SK-N-SH (cell line): ENCODE data around the gene CLASP1. TPM values are rescaled to one million over a fixed set of nuclear protein-coding genes. Genes with fewer than 3 reads are reported as not detected.

ENCODE experiments used
- CTCF ChIA-PET: fragments of 300-600, 350-600 bp; formaldehyde crosslinking; extraction: SDS; loops from one replicate; lab custom pipeline; 2021; lab: Yijun Ruan, JAX
- POLR2A ChIA-PET: fragments of 350-600 bp; sonication (Branson Sonifier 250); formaldehyde crosslinking; extraction: SDS; loops from one replicate; lab custom pipeline; 2020; ENCODE audit warnings: antibody characterized with exemption, inconsistent platforms; lab: Yijun Ruan, JAX
- DNase-seq: peaks from one replicate; pipeline ENCODE4 v3.0.0; 2012
- H2AFZ ChIP-seq: fragments of 200-600 bp; sonication (generic); 2 replicates; pipeline ENCODE4 v1.8.1; 2016; ENCODE audit warnings: antibody characterized with exemption, mild to moderate bottlenecking, low read depth
- H3F3A ChIP-seq: fragments of 200-600 bp; sonication (generic); replicated peaks from 2 replicates; pipeline ENCODE3; 2016; ENCODE audit warnings: antibody characterized with exemption, mild to moderate bottlenecking; ENCODE audit not compliant: insufficient read depth
- H3K27ac ChIP-seq, 2 experiments: fragments of 200-500 bp in 1 of 2; fragments of 200-600 bp in 1 of 2; sonication (Bioruptor generic) in 1 of 2; sonication (generic), shearing (Covaris generic) in 1 of 2; 2 replicates each; pipeline versions ENCODE4 v1.5.1 to v1.6.1; 2014 to 2016; ENCODE audit warnings: low read depth in 2 of 2, inconsistent platforms in 1 of 2, low read length in 1 of 2, mild to moderate bottlenecking in 1 of 2, mixed read lengths in 1 of 2
- H3K27me3 ChIP-seq: fragments of 200-600 bp; sonication (generic), shearing (Covaris generic); 2 replicates; pipeline ENCODE4 v1.6.1; 2016; ENCODE audit warnings: mixed run types; ENCODE audit not compliant: insufficient read depth
- H3K36me3 ChIP-seq, 2 experiments: fragments of 200-500 bp in 1 of 2; fragments of 200-600 bp in 1 of 2; sonication (Bioruptor generic) in 1 of 2; sonication (generic) in 1 of 2; replicated peaks in 1 of 2; 2 replicates each; pipeline versions ENCODE3 to v1.5.1; 2014 to 2016; ENCODE audit warnings: low read length in 1 of 2, mild to moderate bottlenecking in 1 of 2; ENCODE audit not compliant: insufficient read depth in 2 of 2, control insufficient read depth in 1 of 2
- H3K4me1 ChIP-seq, 2 experiments: fragments of 200-500 bp in 1 of 2; fragments of 200-600 bp in 1 of 2; sonication (Bioruptor generic) in 1 of 2; sonication (generic), shearing (Covaris generic) in 1 of 2; 2 replicates each; pipeline versions ENCODE4 v1.5.1 to v1.6.1; 2014 to 2016; ENCODE audit warnings: low read depth in 1 of 2, low read length in 1 of 2, mixed run types in 1 of 2; ENCODE audit not compliant: insufficient read depth in 2 of 2, control insufficient read depth in 1 of 2
- H3K4me2 ChIP-seq: fragments of 200-600 bp; sonication (generic), shearing (Covaris generic); 2 replicates; pipeline ENCODE4 v1.6.1; 2017; ENCODE audit warnings: mixed run types
- H3K4me3 ChIP-seq, 2 experiments: fragments of 200-500 bp in 1 of 2; fragments of 200-600 bp in 1 of 2; sonication (Bioruptor generic) in 1 of 2; sonication (generic), shearing (Covaris generic) in 1 of 2; 2 replicates each; pipeline versions ENCODE4 v1.5.1 to v1.8.1; 2014 to 2016; ENCODE audit warnings: low read depth in 2 of 2, inconsistent platforms in 1 of 2, low read length in 1 of 2, mild to moderate bottlenecking in 1 of 2, mixed read lengths in 1 of 2, moderate library complexity in 1 of 2
- H3K79me2 ChIP-seq: fragments of 200-600 bp; sonication (generic); 2 replicates; pipeline ENCODE4 v1.8.1; 2017; ENCODE audit warnings: mild to moderate bottlenecking; ENCODE audit not compliant: insufficient read depth
- H3K9ac ChIP-seq: fragments of 200-600 bp; sonication (generic); 2 replicates; pipeline ENCODE4 v1.6.1; 2017; ENCODE audit warnings: mixed run types
- H3K9me2 ChIP-seq: fragments of 200-600 bp; sonication (generic); 2 replicates; pipeline ENCODE4 v1.6.1; 2017; ENCODE audit warnings: mixed run types
- H3K9me3 ChIP-seq: fragments of 200-600 bp; sonication (generic); 2 replicates; pipeline ENCODE4 v1.6.1; 2017; ENCODE audit warnings: mixed run types, mild to moderate bottlenecking, moderate library complexity
- H4K20me1 ChIP-seq: fragments of 200-600 bp; sonication (generic); 2 replicates; pipeline ENCODE4 v1.6.1; 2017; ENCODE audit warnings: mild to moderate bottlenecking, mixed run types; ENCODE audit not compliant: insufficient read depth
- CTCF ChIP-seq: fragments of 200-600 bp; sonication (generic); IDR thresholded peaks from 2 replicates; pipeline ENCODE4 v1.6.1; 2017; ENCODE audit warnings: antibody characterized with exemption, mild to moderate bottlenecking, moderate library complexity
- ELF1 ChIP-seq: IDR thresholded peaks from 2 replicates; pipeline ENCODE4 v1.4.0; 2012
- EP300 ChIP-seq, 2 experiments: IDR thresholded peaks; 2 replicates each; pipeline versions ENCODE4 v1.4.0 to v1.6.1; 2012; ENCODE audit warnings: borderline replicate concordance in 1 of 2, low read depth in 1 of 2, low read length in 1 of 2
- EZH2phosphoT487 ChIP-seq: fragments of 200-600 bp; sonication (generic); IDR thresholded peaks from 2 replicates; pipeline ENCODE4 v1.6.1; 2017; ENCODE audit warnings: low read depth, mixed run types, mild to moderate bottlenecking, antibody characterized with exemption, moderate library complexity, borderline replicate concordance
- FOSL2 ChIP-seq: IDR thresholded peaks from 2 replicates; pipeline ENCODE4 v1.4.0; 2012; ENCODE audit warnings: low read depth, mild to moderate bottlenecking, moderate library complexity, borderline replicate concordance
- FOXM1 ChIP-seq: IDR thresholded peaks from 2 replicates; pipeline ENCODE4 v1.4.0; 2012; ENCODE audit warnings: low read depth, mild to moderate bottlenecking
- GABPA ChIP-seq: IDR thresholded peaks from 2 replicates; pipeline ENCODE4 v1.4.0; 2012; ENCODE audit warnings: low read depth, mild to moderate bottlenecking
- GATA2 ChIP-seq: sonication (generic); formaldehyde crosslinking; IDR thresholded peaks from 2 replicates; pipeline ENCODE4 v1.5.0; 2020; ENCODE audit warnings: mild to moderate bottlenecking, missing genetic modification reagents
- JUND ChIP-seq: IDR thresholded peaks from 2 replicates; pipeline ENCODE4 v1.4.0; 2012
- MEF2A ChIP-seq: IDR thresholded peaks from 2 replicates; pipeline ENCODE4 v1.4.0; 2012; ENCODE audit warnings: low read depth, borderline replicate concordance
- MXI1 ChIP-seq: IDR thresholded peaks from 2 replicates; pipeline ENCODE4 v1.6.1; 2012; ENCODE audit warnings: mild to moderate bottlenecking, low read depth, low read length, improper control_type of control experiment
- NFIC ChIP-seq: IDR thresholded peaks from 2 replicates; pipeline ENCODE4 v1.4.0; 2012; ENCODE audit warnings: borderline replicate concordance
- PBX3 ChIP-seq: IDR thresholded peaks from 2 replicates; pipeline ENCODE4; 2012
- POLR2AphosphoS5 ChIP-seq: IDR thresholded peaks from 2 replicates; pipeline ENCODE4 v1.6.1; 2012; ENCODE audit warnings: low read depth, low read length
- RFX5 ChIP-seq: IDR thresholded peaks from 2 replicates; pipeline ENCODE4 v1.6.1; 2012; ENCODE audit warnings: mild to moderate bottlenecking, improper control_type of control experiment, low read length
- SIN3A ChIP-seq: IDR thresholded peaks from 2 replicates; pipeline ENCODE4 v1.6.1; 2012; ENCODE audit warnings: low read depth, mild to moderate bottlenecking, low read length, moderate library complexity, borderline replicate concordance
- SMC3 ChIP-seq: IDR thresholded peaks from 2 replicates; pipeline ENCODE4 v1.6.1; 2012; ENCODE audit warnings: low read depth, low read length, improper control_type of control experiment
- TCF12 ChIP-seq: IDR thresholded peaks from 2 replicates; pipeline ENCODE4 v1.4.0; 2012
- TEAD4 ChIP-seq: IDR thresholded peaks from 2 replicates; pipeline ENCODE4 v1.4.0; 2012; ENCODE audit warnings: mild to moderate bottlenecking, borderline replicate concordance; ENCODE audit not compliant: insufficient read depth
- USF1 ChIP-seq: IDR thresholded peaks from 2 replicates; pipeline ENCODE4 v1.4.0; 2012; ENCODE audit warnings: low read depth, borderline replicate concordance
- YY1 ChIP-seq: IDR thresholded peaks from 2 replicates; pipeline ENCODE4 v1.4.0; 2012; ENCODE audit warnings: low read depth, mild to moderate bottlenecking
- ZBTB33 ChIP-seq: IDR thresholded peaks from 2 replicates; pipeline ENCODE4 v1.4.0; 2012; ENCODE audit warnings: low read depth, borderline replicate concordance
- WGBS: methylation state at CpG from one replicate; pipeline ENCODE4 v1.1.6; 2017; ENCODE audit warnings: low lambda C conversion rate; 5-methylcytosine and 5-hydroxymethylcytosine counted together
- polyA plus RNA-seq, 3 experiments: library from polyadenylated mRNA; depleted of rRNA; stranded (reverse); fragments of >200 nt; gene quantifications; 2 replicates each; pipeline ENCODE4 v1.2.3, GENCODE V29; 2012

The CLASP1 gene
- polyA plus RNA-seq, 1 of the 3 experiments (the other 2 are of a cell fraction): 4.9 TPM

- Histone ChIP-seq H3K9me2 (no peaks in the 10 kb centered on the region), H3K36me3 (no peaks in the 10 kb centered on the region), H3K27ac (no peak overlapping the region), H3K27me3 (no peaks in the 10 kb centered on the region), H3K4me1 (peaks cover 0 to 5% of the 10 kb centered on the region in 2 experiments; a peak in 2 of 4 replicates), H3F3A (no peaks in the 10 kb centered on the region), H3K9ac (no peak overlapping the region), H3K79me2 (peaks cover 47% of the 10 kb centered on the region), H2AFZ (no peak overlapping the region), H3K4me2 (no peak overlapping the region), H3K4me3 (no peak overlapping the region), H3K9me3 (no peaks in the 10 kb centered on the region), H4K20me1 (no peaks in the 10 kb centered on the region)
- POLR2A ChIA-PET: no interaction called here
- WGBS: 100% methylated on average over 2 of the region's 2 CpGs
- no peak for DNase-seq
- CTCF ChIA-PET: interaction anchor here (1.3 kb wide), 1 partner anchor 17 kb away, joined by 3 read pairs; no protein-coding TSS in a partner anchor
- no peak for TF ChIP-seq GABPA
- TF ChIP-seq JUND: no peak
- no peak for TF ChIP-seq RFX5
- no peak for TF ChIP-seq SMC3
- TF ChIP-seq EZH2phosphoT487: no peak
- no peak for TF ChIP-seq CTCF
- no peak for TF ChIP-seq ELF1
- no peak for TF ChIP-seq USF1
These were observed 78.6 kb downstream of the CLASP1 start for GRCh38 chr2:121570667-121571055.

GRCh38 chr2:121570036-121570666 is 79.1 kb downstream of the CLASP1 start:
- Histone ChIP-seq H3K4me1 (peaks cover 0 to 10% of the 10 kb centered on the region in 2 experiments; a peak in 2 of 4 replicates), H3F3A (no peaks in the 10 kb centered on the region), H2AFZ (no peak overlapping the region), H3K36me3 (no peaks in the 10 kb centered on the region), H3K4me2 (no peak overlapping the region), H3K79me2 (peaks cover 42% of the 10 kb centered on the region), H3K9ac (no peak overlapping the region), H3K9me3 (no peaks in the 10 kb centered on the region), H3K27me3 (no peaks in the 10 kb centered on the region), H4K20me1 (no peaks in the 10 kb centered on the region), H3K27ac (no peak overlapping the region), H3K9me2 (no peaks in the 10 kb centered on the region), H3K4me3 (no peak overlapping the region)
- 100% methylated on average over 2 of the region's 2 CpGs for WGBS
- POLR2A ChIA-PET: no interaction called here
- no peak for DNase-seq
- CTCF ChIA-PET: interaction anchor here (1.3 kb wide), 1 partner anchor 18 kb away, joined by 3 read pairs; no protein-coding TSS in a partner anchor
- TF ChIP-seq NFIC: no peak
- no peak for TF ChIP-seq FOXM1
- TF ChIP-seq PBX3: no peak
- no peak for TF ChIP-seq SIN3A
- TF ChIP-seq RFX5: no peak
- no peak for TF ChIP-seq EP300 (IDR thresholded peaks at IDR 0.05; ENCODE audit: borderline replicate concordance in 1 of 2, low read depth in 1 of 2, low read length in 1 of 2)
- no peak for TF ChIP-seq FOSL2
- no peak for TF ChIP-seq YY1
- no peak for TF ChIP-seq JUND
- TF ChIP-seq TEAD4: no peak
- TF ChIP-seq EZH2phosphoT487: no peak
- no peak for TF ChIP-seq TCF12
- no peak for TF ChIP-seq MEF2A
- TF ChIP-seq GATA2 (CRISPR knock-in tag): no peak
- no peak for TF ChIP-seq MXI1
- TF ChIP-seq ZBTB33: no peak
- no peak for TF ChIP-seq POLR2AphosphoS5
